Cardiac septum (tissue), 1 donor: ENCODE data around the gene BLTP3B. TPM values are rescaled to one million over a fixed set of nuclear protein-coding genes. Genes with fewer than 3 reads are reported as not detected.

Source experiments
- DNase-seq: peaks from one replicate; pipeline ENCODE4 v3.0.0-alpha.2; 2020; ENCODE audit warnings: low spot score
- intact Hi-C: fragments of 100-400 bp; cut with DNase I; formaldehyde crosslinking; loops from one replicate; pipeline ENCODE4 v1.14.0; 2022
- microRNA-seq: library from miRNA; unstranded; fragments of <30 nt; microRNA quantifications from one replicate; pipeline ENCODE4 v1.2.0, GENCODE V29; 2020
- total RNA-seq: library from RNA; stranded (reverse); fragmentation: NEBNext Ultra II Directional; extraction: Animal tissue kit (Norgen Biotek cat#: 25700); gene quantifications from one replicate; pipeline ENCODE4 v1.2.1, GENCODE V29; 2021
- donor health status: DM: no; HTN: no; CAD: no.

Gene BLTP3B
- total RNA-seq, 1 donor from 2014 or later, result 20.2 TPM

GRCh38 chr12:100127766-100128511 lies 14.7 kb downstream of the BLTP3B start:
- intact Hi-C loops, result no loop called here

GRCh38 chr12:100123316-100124095 lies 19.2 kb downstream of the BLTP3B start:
- intact Hi-C loops, result no loop called here
- DNase-seq, result no peak

More at GRCh38 chr12:100127766-100128511, 14.7 kb downstream of the BLTP3B start:
- DNase-seq, result no peak

- DNase-seq, result no peak
- intact Hi-C loops, result no loop called here
Measured at GRCh38 chr12:100120355-100120754, 22.3 kb downstream of the BLTP3B start.

GRCh38 chr12:100115291-100115690 lies 27.4 kb downstream of the BLTP3B start:
- intact Hi-C loops, result no loop called here

GRCh38 chr12:100114574-100114973 lies 28.1 kb downstream of the BLTP3B start:
- DNase-seq, result no peak
- intact Hi-C loops, result no loop called here

More at GRCh38 chr12:100115291-100115690, 27.4 kb downstream of the BLTP3B start:
- no peak for DNase-seq

GRCh38 chr12:100110276-100110675 lies 32.4 kb downstream of the BLTP3B start:
- no peak for DNase-seq
- intact Hi-C loops, result no loop called here

- no peak for DNase-seq
- intact Hi-C loops, result no loop called here
Measured at GRCh38 chr12:100106861-100107260, 35.8 kb downstream of the BLTP3B start.

GRCh38 chr12:100105661-100106060 lies 37.0 kb downstream of the BLTP3B start:
- intact Hi-C loops, result no loop called here
- no peak for DNase-seq

- no peak for DNase-seq
- intact Hi-C loops, result no loop called here
Measured at GRCh38 chr12:100101000-100101399, 41.7 kb downstream of the BLTP3B start.

Small RNA genes lying within 50 kb of the gene (microRNA-seq; reads per million reads assigned to microRNA genes)
- not detected for gene MIR1827

Other genes with a start within 250 kb of the BLTP3B start
- gene ANKS1B, start 157.9 kb downstream of the BLTP3B start, total RNA-seq, result 1.9 TPM
- 18.6 TPM for gene ACTR6, start 57.9 kb upstream of the BLTP3B start, total RNA-seq
- gene DEPDC4, start 124.2 kb upstream of the BLTP3B start, total RNA-seq, result 0.62 TPM
- gene SCYL2, start 124.3 kb upstream of the BLTP3B start, total RNA-seq, result 39.3 TPM
- gene SLC17A8, start 214.2 kb upstream of the BLTP3B start, total RNA-seq, result not detected